C4-2B (cell line): ENCODE results near the gene AXL.

Source experiments
- ZFX ChIP-seq: fragments of 450-650 bp; IDR thresholded peaks from 2 replicates; pipeline ENCODE4 v1.6.1; 2017
- TF ChIP-seq, protein P1 (sequence below): fragments of 450-650 bp; conservative IDR thresholded peaks from 2 replicates; pipeline ENCODE4 v1.5.1; 2017; ENCODE audit warnings: mild to moderate bottlenecking

DNA sequence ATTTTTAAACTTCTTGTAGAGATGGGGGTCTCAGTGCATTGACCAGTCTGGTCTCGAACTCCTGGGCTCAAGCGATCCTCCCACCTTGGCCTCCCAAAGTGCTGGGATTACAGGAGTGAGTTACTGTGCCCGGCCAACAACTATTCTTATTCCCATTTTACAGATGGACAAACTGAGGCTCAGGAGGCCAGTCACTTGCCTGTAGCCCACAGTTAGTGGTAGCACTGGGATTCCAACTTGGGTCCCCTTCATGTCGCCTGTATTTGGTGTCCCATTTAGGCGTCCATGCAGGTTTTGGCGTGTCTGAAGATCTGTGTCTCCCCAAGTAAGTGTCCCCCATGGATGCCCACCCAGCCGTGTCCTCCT, 791 bp upstream of the AXL start:
- TF ChIP-seq, protein P1, sequence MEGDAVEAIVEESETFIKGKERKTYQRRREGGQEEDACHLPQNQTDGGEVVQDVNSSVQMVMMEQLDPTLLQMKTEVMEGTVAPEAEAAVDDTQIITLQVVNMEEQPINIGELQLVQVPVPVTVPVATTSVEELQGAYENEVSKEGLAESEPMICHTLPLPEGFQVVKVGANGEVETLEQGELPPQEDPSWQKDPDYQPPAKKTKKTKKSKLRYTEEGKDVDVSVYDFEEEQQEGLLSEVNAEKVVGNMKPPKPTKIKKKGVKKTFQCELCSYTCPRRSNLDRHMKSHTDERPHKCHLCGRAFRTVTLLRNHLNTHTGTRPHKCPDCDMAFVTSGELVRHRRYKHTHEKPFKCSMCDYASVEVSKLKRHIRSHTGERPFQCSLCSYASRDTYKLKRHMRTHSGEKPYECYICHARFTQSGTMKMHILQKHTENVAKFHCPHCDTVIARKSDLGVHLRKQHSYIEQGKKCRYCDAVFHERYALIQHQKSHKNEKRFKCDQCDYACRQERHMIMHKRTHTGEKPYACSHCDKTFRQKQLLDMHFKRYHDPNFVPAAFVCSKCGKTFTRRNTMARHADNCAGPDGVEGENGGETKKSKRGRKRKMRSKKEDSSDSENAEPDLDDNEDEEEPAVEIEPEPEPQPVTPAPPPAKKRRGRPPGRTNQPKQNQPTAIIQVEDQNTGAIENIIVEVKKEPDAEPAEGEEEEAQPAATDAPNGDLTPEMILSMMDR = no peak
- no peak for TF ChIP-seq ZFX
